Gastrocnemius medialis (tissue), 4 donors: ENCODE measurements around the gene PPM1D. TPM values are rescaled to one million over a fixed set of nuclear protein-coding genes. Genes with fewer than 3 reads are reported as not detected.
"Not testable (repeated sequence)": the region's sequence is repeated elsewhere in the genome, so short reads cannot be mapped to it uniquely, and the experiment has no call there.

Experiments used
- ATAC-seq, 2 donors: fragments of 150-250 bp; one replicate each; pipeline ENCODE4 v1.9.1; 2016
- DNase-seq, 2 donors: peaks; one replicate each; pipeline ENCODE4 v3.0.0-alpha.2; 2019
- H3K27ac ChIP-seq, 4 donors: fragments of 200-600 bp; sonication (generic); 1 replicate in 1 of 4; 2 replicates in 3 of 4; pipeline ENCODE4 v1.5.1; 2016 to 2018; ENCODE audit warnings: mild to moderate bottlenecking in 2 of 4, moderate library complexity in 1 of 4
- H3K27me3 ChIP-seq, 3 donors: fragments of 200-600 bp; sonication (generic) in 2 of 3; 1 replicate in 1 of 3; 2 replicates in 2 of 3; pipeline versions ENCODE4 v1.5.1 to v1.6.0; 2016 to 2019; ENCODE audit warnings: mild to moderate bottlenecking in 1 of 3, moderate library complexity in 1 of 3
- H3K36me3 ChIP-seq, 2 donors: fragments of 200-600 bp; sonication (generic) in 1 of 2; one replicate each; pipeline ENCODE4 v1.5.1; 2017 to 2018
- H3K4me1 ChIP-seq, 2 donors: fragments of 200-600 bp; sonication (generic) in 1 of 2; one replicate each; pipeline ENCODE4 v1.5.1; 2016 to 2017; ENCODE audit warnings: mild to moderate bottlenecking in 2 of 2
- H3K4me3 ChIP-seq, 4 donors: fragments of 200-600 bp; sonication (generic) in 3 of 4; 1 replicate in 1 of 4; 2 replicates in 3 of 4; pipeline ENCODE4 v1.5.1; 2016 to 2019; ENCODE audit warnings: mild to moderate bottlenecking in 2 of 4
- H3K9me3 ChIP-seq, 3 donors: fragments of 200-600 bp; sonication (generic) in 2 of 3; 1 replicate in 1 of 3; 2 replicates in 2 of 3; pipeline ENCODE4 v1.5.1; 2016 to 2019
- CTCF ChIP-seq, 5 experiments: fragments of 450-650 bp in 3 of 5; fragments of 200-600 bp in 2 of 5; sonication (generic) in 2 of 5; IDR thresholded peaks in 4 of 5; conservative IDR thresholded peaks in 1 of 5; 1 replicate in 4 of 5; 2 replicates in 1 of 5; pipeline ENCODE4 v1.5.1; 2016 to 2019; ENCODE audit warnings: antibody characterized with exemption in 5 of 5, mild to moderate bottlenecking in 3 of 5, moderate library complexity in 3 of 5
- POLR2A ChIP-seq, 2 donors: fragments of 450-650 bp; IDR thresholded peaks; one replicate each; pipeline ENCODE4 v1.6.1; 2017; ENCODE audit warnings: antibody characterized with exemption in 2 of 2, mild to moderate bottlenecking in 2 of 2, moderate library complexity in 2 of 2
- in situ Hi-C, 4 donors: fragments of 200-750 bp; cut with MboI; loops; one replicate each; pipeline versions ENCODE4 v1.15.0 to v1.8.0; 2017; ENCODE audit warnings: low sequenced_read_pairs in 4 of 4
- intact Hi-C: fragments of 100-400 bp; cut with DNase I; formaldehyde crosslinking; loops from one replicate; pipeline ENCODE4 v1.15.1; 2023; ENCODE audit warnings: low total_unique reads
- total RNA-seq, 4 donors: library from RNA; depleted of rRNA; stranded (reverse); fragments of >200 nt; gene quantifications; one replicate each; pipeline versions ENCODE4 v1.1.0 to v1.2.3, GENCODE V29; 2016

The PPM1D gene
- total RNA-seq, 4 donors from 2014 or later, result 4.6 to 11.4 (median 9.2) TPM

DNA sequence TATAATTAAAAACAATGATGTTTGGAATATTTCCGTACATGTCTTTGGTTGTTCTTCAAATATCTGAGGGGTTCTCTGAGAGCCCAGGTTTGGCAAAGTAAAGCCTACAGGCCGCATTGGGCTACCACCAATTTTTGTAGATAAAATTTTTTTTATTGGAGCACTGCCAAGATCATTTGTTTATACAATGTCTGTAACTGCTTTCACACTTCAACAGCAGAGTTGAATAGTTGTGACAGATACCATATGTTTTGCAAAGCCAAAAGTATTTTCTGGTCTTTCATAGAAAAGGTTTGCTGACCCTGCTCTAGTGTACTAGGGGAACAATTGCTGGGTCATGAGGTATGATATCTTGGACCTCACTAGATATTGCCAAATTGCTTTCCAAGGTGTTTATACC lies 10.5 kb downstream of the PPM1D start:
- DNase-seq, result no peak
- no peaks in the 10 kb centered on the region for H3K9me3 ChIP-seq
- in situ Hi-C loops (no loop called here), intact Hi-C loops (no loop called here)
- no peak overlapping the region for H3K27ac ChIP-seq
- ATAC-seq, result no peak
- H3K4me3 ChIP-seq, result no peak overlapping the region
- TF ChIP-seq CTCF (IDR thresholded peaks at IDR 0.05 in 4 of 5, conservative IDR thresholded peaks at IDR 0.05 in 1 of 5), result no peak
- TF ChIP-seq POLR2A (IDR thresholded peaks at IDR 0.05), result no peak
- peaks cover 10 to 16% of the 10 kb centered on the region in 2 donors for H3K4me1 ChIP-seq
- H3K36me3 ChIP-seq, result no peaks in the 10 kb centered on the region
- H3K27me3 ChIP-seq, result no peaks in the 10 kb centered on the region

- H3K27me3 ChIP-seq, H3K4me3 ChIP-seq, intact Hi-C loops, in situ Hi-C loops, H3K9me3 ChIP-seq, DNase-seq, ATAC-seq, H3K36me3 ChIP-seq, H3K27ac ChIP-seq: not testable (repeated sequence)
- H3K4me1 ChIP-seq, result peaks cover 4 to 13% of the 10 kb centered on the region in 2 donors
Observed at GRCh38 chr17:60611321-60611720, 11.3 kb downstream of the PPM1D start.

DNA sequence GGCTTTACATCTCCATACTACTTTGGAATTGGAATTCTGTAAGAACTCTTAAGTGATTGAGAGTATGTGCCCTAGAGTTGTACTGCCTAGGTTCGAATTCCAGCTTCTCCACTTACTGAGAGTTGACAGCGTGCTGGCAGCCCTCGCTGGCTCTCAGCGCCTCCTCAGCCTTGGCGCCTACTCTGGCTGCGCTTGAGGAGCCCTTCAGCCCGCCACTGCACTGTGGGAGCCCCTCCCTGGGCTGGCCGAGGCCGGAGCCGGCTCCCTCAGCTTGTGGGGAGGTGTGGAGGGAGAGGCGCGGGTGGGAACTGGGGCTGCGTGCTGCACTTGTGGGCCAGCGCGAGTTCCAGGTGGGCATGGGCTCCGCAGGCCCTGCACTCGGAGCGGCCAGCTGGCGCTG lies 13.3 kb downstream of the PPM1D start:
- H3K9me3 ChIP-seq, result no peaks in the 10 kb centered on the region
- no peak overlapping the region for H3K27ac ChIP-seq
- H3K27me3 ChIP-seq, result no peaks in the 10 kb centered on the region
- H3K36me3 ChIP-seq, result no peaks in the 10 kb centered on the region
- H3K4me3 ChIP-seq, result no peak overlapping the region
- DNase-seq (no peak), ATAC-seq (no peak)
- in situ Hi-C loops (no loop called here), intact Hi-C loops (no loop called here)
- TF ChIP-seq POLR2A (IDR thresholded peaks at IDR 0.05), result no peak
- no peak for TF ChIP-seq CTCF (IDR thresholded peaks at IDR 0.05 in 4 of 5, conservative IDR thresholded peaks at IDR 0.05 in 1 of 5)
- H3K4me1 ChIP-seq, result peaks cover 4 to 13% of the 10 kb centered on the region in 2 donors

- intact Hi-C loops, H3K4me3 ChIP-seq, ATAC-seq, H3K27me3 ChIP-seq, DNase-seq, H3K27ac ChIP-seq, H3K36me3 ChIP-seq, H3K9me3 ChIP-seq, in situ Hi-C loops: not testable (repeated sequence)
- peaks cover 5 to 13% of the 10 kb centered on the region in 2 donors for H3K4me1 ChIP-seq
Observed at GRCh38 chr17:60613796-60614195, 13.8 kb downstream of the PPM1D start.

DNA sequence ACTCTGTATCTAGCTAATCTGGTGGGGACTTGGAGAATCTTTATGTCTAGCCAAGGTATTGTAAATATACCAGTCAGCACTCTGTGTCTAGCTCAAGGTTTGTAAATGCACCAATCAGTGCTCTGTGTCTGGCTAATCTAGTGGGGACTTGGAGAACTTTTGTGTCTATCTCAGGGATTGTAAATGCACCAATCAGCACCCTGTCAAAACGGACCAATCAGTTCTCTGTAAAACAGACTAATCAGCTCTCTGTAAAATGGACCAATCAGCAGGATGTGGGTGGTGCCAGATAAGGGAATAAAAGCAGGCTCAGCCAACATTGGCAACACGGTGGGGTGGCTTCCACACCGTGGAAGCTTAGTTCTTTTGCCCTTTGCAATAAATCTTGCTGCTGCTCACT lies 14.3 kb downstream of the PPM1D start:
- H3K9me3 ChIP-seq, H3K27me3 ChIP-seq, DNase-seq, H3K27ac ChIP-seq, ATAC-seq, H3K36me3 ChIP-seq, intact Hi-C loops, in situ Hi-C loops, H3K4me3 ChIP-seq: not testable (repeated sequence)
- H3K4me1 ChIP-seq, result peaks cover 9 to 13% of the 10 kb centered on the region in 2 donors

DNA sequence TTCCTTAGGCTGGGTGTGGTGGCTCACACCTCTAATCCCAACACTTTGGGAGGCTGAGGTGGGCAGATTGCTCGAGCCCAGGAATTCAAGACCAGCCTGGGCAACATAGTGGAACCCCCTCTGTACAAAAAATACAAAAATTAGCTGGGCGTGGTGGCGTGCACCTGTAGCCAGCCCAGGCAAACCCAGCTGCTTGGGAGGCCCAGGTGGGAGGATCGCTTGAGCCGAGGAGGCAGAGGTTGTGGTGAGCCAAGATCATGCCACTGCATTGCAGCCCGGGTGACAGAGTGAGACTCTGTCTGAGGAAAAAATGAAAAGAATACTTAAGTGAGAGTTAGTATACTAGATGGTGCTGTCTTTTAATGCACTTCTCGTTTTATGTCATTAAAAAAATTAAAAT lies 15.1 kb downstream of the PPM1D start:
- no peak for DNase-seq
- no peak for ATAC-seq
- Histone ChIP-seq H3K27ac (no peak overlapping the region), H3K36me3 (no peaks in the 10 kb centered on the region), H3K4me3 (no peak overlapping the region), H3K9me3 (no peaks in the 10 kb centered on the region), H3K27me3 (no peaks in the 10 kb centered on the region), H3K4me1 (peaks cover 12 to 17% of the 10 kb centered on the region in 2 donors)
- no peak for TF ChIP-seq POLR2A (IDR thresholded peaks at IDR 0.05)
- no peak for TF ChIP-seq CTCF (IDR thresholded peaks at IDR 0.05 in 4 of 5, conservative IDR thresholded peaks at IDR 0.05 in 1 of 5)
- intact Hi-C loops, result no loop called here
- in situ Hi-C loops, result no loop called here
